SK-N-MC (cell line): Measurements from ENCODE around the gene OOSP1.

Experiments
- EZH2 ChIP-seq: fragments of 200-600 bp; sonication (generic); IDR thresholded peaks from one replicate; pipeline ENCODE4 v1.6.1; 2017; ENCODE audit warnings: antibody characterized with exemption
- FOXP2 ChIP-seq: optimal IDR thresholded peaks from 2 replicates; pipeline ENCODE3; 2011; ENCODE audit warnings: mild to moderate bottlenecking, moderate library complexity; ENCODE audit not compliant: insufficient read depth; ENCODE audit errors: extremely low read length, control extremely low read depth
- POLR2AphosphoS5 ChIP-seq: IDR thresholded peaks from 2 replicates; pipeline ENCODE4 v1.6.1; 2012; ENCODE audit warnings: mild to moderate bottlenecking, low read depth, low read length, borderline replicate concordance

GRCh38 chr11:59894616-59895015 is 43.6 kb upstream of the OOSP1 start:
- TF ChIP-seq POLR2AphosphoS5 (no peak), EZH2 (no peak), FOXP2 (no peak)
